Measurements from ENCODE around the gene DNAAF1. TPM values are rescaled to one million over a fixed set of nuclear protein-coding genes. Genes with fewer than 3 reads are reported as not detected.

Gene DNAAF1
- 0.07 and 0.10 TPM in 2 replicates for polyA plus RNA-seq (2013)

GRCh38 chr16:84144859-84145639, at the start of gene DNAAF1, which contains the start of gene HSDL1:
Gene DNAAF1, plus strand, starts transcription at chr16:84145308. Its CDS starts 133 bp downstream, at chr16:84145441.
Gene HSDL1, minus strand, starts transcription at chr16:84145177. Its CDS starts 13,856 bp downstream, at chr16:84131321.
- Histone ChIP-seq H3K27me3 (ENCODE audit: insufficient read depth, low read length) (no peaks in the 10 kb centered on the region), H3K4me3 (ENCODE audit: low read depth, low read length) (peak within 1 kb of the TSS; percentile 85), H3K79me2 (ENCODE audit: control insufficient read depth, insufficient read depth, low read length, poor library complexity) (peaks cover 2% of the 10 kb centered on the region), H3K79me1 (ENCODE audit: low read length) (peaks cover 3% of the 10 kb centered on the region), H3K36me3 (ENCODE audit: control insufficient read depth in 1 of 2, insufficient read depth in 2 of 2, low read length in 2 of 2) (no peaks in the 10 kb centered on the region), H3K9ac (ENCODE audit: low read length) (peak within 1 kb of the TSS; percentile 73), H3K4me1 (ENCODE audit: control insufficient read depth in 1 of 2, insufficient read depth in 2 of 2, low read length in 2 of 2) (peaks cover 0 to 2% of the 10 kb centered on the region in 2 experiments), H4K91ac (ENCODE audit: low read depth, low read length) (peak within 1 kb of the TSS; percentile 60), H3K4me2 (ENCODE audit: low read length) (peak within 1 kb of the TSS; percentile 94), H2AFZ (ENCODE audit: insufficient read depth, low read length, poor library complexity) (peak within 1 kb of the TSS; percentile 71), H4K12ac (ENCODE audit: low read depth, low read length) (peak within 1 kb of the TSS; percentile 71), H3K23ac (ENCODE audit: low read length) (no peak within 1 kb of the TSS), H4K8ac (ENCODE audit: low read depth, low read length) (peak within 1 kb of the TSS; percentile 79), H3K4ac (ENCODE audit: low read depth, low read length) (peak within 1 kb of the TSS; percentile 44), H3K14ac (ENCODE audit: low read length) (no peak within 1 kb of the TSS), H2BK5ac (ENCODE audit: low read depth, low read length, poor library complexity) (no peak within 1 kb of the TSS), H2BK12ac (ENCODE audit: low read length) (no peak within 1 kb of the TSS), H3K18ac (ENCODE audit: low read length) (peak within 1 kb of the TSS; percentile 77), H2BK120ac (ENCODE audit: insufficient read depth, low read length, poor library complexity) (no peak within 1 kb of the TSS), H2AK5ac (ENCODE audit: low read length) (no peak within 1 kb of the TSS), H3K9me3 (ENCODE audit: insufficient read depth, low read depth, low read length) (no peaks in the 10 kb centered on the region), H3K27ac (ENCODE audit: low read depth, low read length) (peak within 1 kb of the TSS; percentile 49)
- DNase-seq: peak; percentile 84 to 95
- WGBS (ENCODE audit: extremely low coverage, insufficient coverage, insufficient read length): no CpG with 5 or more reads among the region's 89 CpGs

- Histone ChIP-seq H2BK12ac (ENCODE audit: low read length) (no peak overlapping the region), H4K91ac (ENCODE audit: low read depth, low read length) (no peak overlapping the region), H2AFZ (ENCODE audit: insufficient read depth, low read length, poor library complexity) (no peak overlapping the region), H3K27me3 (ENCODE audit: insufficient read depth, low read length) (no peaks in the 10 kb centered on the region), H3K14ac (ENCODE audit: low read length) (no peak overlapping the region), H3K4ac (ENCODE audit: low read depth, low read length) (no peak overlapping the region), H3K79me2 (ENCODE audit: control insufficient read depth, insufficient read depth, low read length, poor library complexity) (no peaks in the 10 kb centered on the region), H3K27ac (ENCODE audit: low read depth, low read length) (no peak overlapping the region), H2BK5ac (ENCODE audit: low read depth, low read length, poor library complexity) (no peak overlapping the region), H4K8ac (ENCODE audit: low read depth, low read length) (no peak overlapping the region), H3K36me3 (ENCODE audit: control insufficient read depth in 1 of 2, insufficient read depth in 2 of 2, low read length in 2 of 2) (peaks cover 35 to 40% of the 10 kb centered on the region in 2 experiments), H3K79me1 (ENCODE audit: low read length) (no peaks in the 10 kb centered on the region), H3K4me2 (ENCODE audit: low read length) (no peak overlapping the region), H3K9ac (ENCODE audit: low read length) (peak overlapping the region; percentile 28), H3K4me1 (ENCODE audit: control insufficient read depth in 1 of 2, insufficient read depth in 2 of 2, low read length in 2 of 2) (no peaks in the 10 kb centered on the region), H3K9me3 (ENCODE audit: insufficient read depth, low read depth, low read length) (no peaks in the 10 kb centered on the region), H2BK120ac (ENCODE audit: insufficient read depth, low read length, poor library complexity) (no peak overlapping the region), H3K23ac (ENCODE audit: low read length) (no peak overlapping the region), H3K18ac (ENCODE audit: low read length) (no peak overlapping the region), H4K12ac (ENCODE audit: low read depth, low read length) (no peak overlapping the region), H2AK5ac (ENCODE audit: low read length) (no peak overlapping the region), H3K4me3 (ENCODE audit: low read depth, low read length) (no peak overlapping the region)
- DNase-seq: no peak
- WGBS (ENCODE audit: extremely low coverage, insufficient coverage, insufficient read length): no CpG with 5 or more reads among the region's 14 CpGs
Observed at GRCh38 chr16:84095466-84095865, 49.6 kb upstream of the DNAAF1 start.

GRCh38 chr16:84096447-84097005, 48.6 kb upstream of the DNAAF1 start:
- Histone ChIP-seq H3K4me3 (ENCODE audit: low read depth, low read length) (no peak overlapping the region), H3K79me2 (ENCODE audit: control insufficient read depth, insufficient read depth, low read length, poor library complexity) (no peaks in the 10 kb centered on the region), H3K9me3 (ENCODE audit: insufficient read depth, low read depth, low read length) (no peaks in the 10 kb centered on the region), H4K91ac (ENCODE audit: low read depth, low read length) (no peak overlapping the region), H3K4ac (ENCODE audit: low read depth, low read length) (no peak overlapping the region), H3K18ac (ENCODE audit: low read length) (no peak overlapping the region), H3K4me2 (ENCODE audit: low read length) (no peak overlapping the region), H3K79me1 (ENCODE audit: low read length) (no peaks in the 10 kb centered on the region), H2AK5ac (ENCODE audit: low read length) (no peak overlapping the region), H4K12ac (ENCODE audit: low read depth, low read length) (no peak overlapping the region), H3K36me3 (ENCODE audit: control insufficient read depth in 1 of 2, insufficient read depth in 2 of 2, low read length in 2 of 2) (peaks cover 33 to 34% of the 10 kb centered on the region in 2 experiments), H2BK5ac (ENCODE audit: low read depth, low read length, poor library complexity) (no peak overlapping the region), H2BK12ac (ENCODE audit: low read length) (no peak overlapping the region), H3K27ac (ENCODE audit: low read depth, low read length) (no peak overlapping the region), H3K4me1 (ENCODE audit: control insufficient read depth in 1 of 2, insufficient read depth in 2 of 2, low read length in 2 of 2) (no peaks in the 10 kb centered on the region), H4K8ac (ENCODE audit: low read depth, low read length) (no peak overlapping the region), H3K23ac (ENCODE audit: low read length) (no peak overlapping the region), H2AFZ (ENCODE audit: insufficient read depth, low read length, poor library complexity) (no peak overlapping the region), H3K27me3 (ENCODE audit: insufficient read depth, low read length) (no peaks in the 10 kb centered on the region), H3K9ac (ENCODE audit: low read length) (no peak overlapping the region), H3K14ac (ENCODE audit: low read length) (no peak overlapping the region), H2BK120ac (ENCODE audit: insufficient read depth, low read length, poor library complexity) (no peak overlapping the region)
- no peak for DNase-seq
- no CpG with 5 or more reads among the region's 4 CpGs for WGBS (ENCODE audit: extremely low coverage, insufficient coverage, insufficient read length)

GRCh38 chr16:84098939-84099338, 46.2 kb upstream of the DNAAF1 start:
- H3K36me3 ChIP-seq (ENCODE audit: control insufficient read depth in 1 of 2, insufficient read depth in 2 of 2, low read length in 2 of 2): peaks cover 19 to 21% of the 10 kb centered on the region in 2 experiments
- no CpG with 5 or more reads among the region's 7 CpGs for WGBS (ENCODE audit: extremely low coverage, insufficient coverage, insufficient read length)
- H4K8ac ChIP-seq (ENCODE audit: low read depth, low read length): no peak overlapping the region
- H2BK5ac ChIP-seq (ENCODE audit: low read depth, low read length, poor library complexity): no peak overlapping the region
- H3K79me1 ChIP-seq (ENCODE audit: low read length): no peaks in the 10 kb centered on the region
- no peaks in the 10 kb centered on the region for H3K9me3 ChIP-seq (ENCODE audit: insufficient read depth, low read depth, low read length)
- no peak overlapping the region for H3K4ac ChIP-seq (ENCODE audit: low read depth, low read length)
- no peaks in the 10 kb centered on the region for H3K27me3 ChIP-seq (ENCODE audit: insufficient read depth, low read length)
- no peak overlapping the region for H4K91ac ChIP-seq (ENCODE audit: low read depth, low read length)
- no peak overlapping the region for H3K4me3 ChIP-seq (ENCODE audit: low read depth, low read length)
- no peak overlapping the region for H3K4me2 ChIP-seq (ENCODE audit: low read length)
- no peak overlapping the region for H2BK12ac ChIP-seq (ENCODE audit: low read length)
- DNase-seq: no peak
- no peak overlapping the region for H2AFZ ChIP-seq (ENCODE audit: insufficient read depth, low read length, poor library complexity)
- no peaks in the 10 kb centered on the region for H3K79me2 ChIP-seq (ENCODE audit: control insufficient read depth, insufficient read depth, low read length, poor library complexity)
- no peak overlapping the region for H3K27ac ChIP-seq (ENCODE audit: low read depth, low read length)
- no peak overlapping the region for H3K9ac ChIP-seq (ENCODE audit: low read length)
- H3K4me1 ChIP-seq (ENCODE audit: control insufficient read depth in 1 of 2, insufficient read depth in 2 of 2, low read length in 2 of 2): no peaks in the 10 kb centered on the region
- H2AK5ac ChIP-seq (ENCODE audit: low read length): no peak overlapping the region
- no peak overlapping the region for H3K23ac ChIP-seq (ENCODE audit: low read length)
- no peak overlapping the region for H4K12ac ChIP-seq (ENCODE audit: low read depth, low read length)
- H3K14ac ChIP-seq (ENCODE audit: low read length): no peak overlapping the region
- no peak overlapping the region for H3K18ac ChIP-seq (ENCODE audit: low read length)
- H2BK120ac ChIP-seq (ENCODE audit: insufficient read depth, low read length, poor library complexity): no peak overlapping the region
